HFFc6 (cell line): ENCODE data around the gene PIH1D1. TPM values are rescaled to one million over a fixed set of nuclear protein-coding genes. Genes with fewer than 3 reads are reported as not detected.

Experiments used
- DNase-seq: peaks from one replicate; pipeline ENCODE4 v3.0.0-alpha.2; 2018
- H3K27ac Mint-ChIP-seq: 2 replicates; pipeline ENCODE4 v1.8.0; 2020; ENCODE audit warnings: mild to moderate bottlenecking, mixed read lengths
- H3K27me3 Mint-ChIP-seq: 2 replicates; pipeline ENCODE4 v1.8.0; 2021; ENCODE audit warnings: mild to moderate bottlenecking, moderate library complexity, mixed read lengths; ENCODE audit not compliant: insufficient read depth
- H3K36me3 Mint-ChIP-seq: 2 replicates; pipeline ENCODE4 v1.8.0; 2021; ENCODE audit warnings: low read depth, mixed read lengths
- H3K4me1 Mint-ChIP-seq: 2 replicates; pipeline ENCODE4 v1.8.0; 2020; ENCODE audit warnings: low read depth, mixed read lengths
- H3K4me3 Mint-ChIP-seq: 2 replicates; pipeline ENCODE4 v1.8.0; 2020; ENCODE audit warnings: mild to moderate bottlenecking, moderate library complexity, mixed read lengths
- H3K9me3 Mint-ChIP-seq: 2 replicates; pipeline ENCODE4 v1.8.0; 2020; ENCODE audit warnings: mild to moderate bottlenecking, mixed read lengths
- total RNA-seq, 6 experiments: library from RNA; stranded (reverse); fragmentation: NEBNext Ultra II Directional; extraction: Animal tissue kit (Norgen Biotek cat#: 25700); gene quantifications; 2 replicates in 1 of 6; 3 replicates in 5 of 6; pipeline ENCODE4 v1.2.3, GENCODE V29; 2021
- TF ChIP-seq, protein P1 (sequence below): fragments of 200-600 bp; sonication (generic); IDR thresholded peaks from 2 replicates; pipeline ENCODE4 v1.5.0; 2021; ENCODE audit warnings: antibody characterized with exemption, mild to moderate bottlenecking

PIH1D1 gene
- total RNA-seq, 6 experiments from 2014 or later = 55.8 to 65.6 (median 57.5) TPM

DNA sequence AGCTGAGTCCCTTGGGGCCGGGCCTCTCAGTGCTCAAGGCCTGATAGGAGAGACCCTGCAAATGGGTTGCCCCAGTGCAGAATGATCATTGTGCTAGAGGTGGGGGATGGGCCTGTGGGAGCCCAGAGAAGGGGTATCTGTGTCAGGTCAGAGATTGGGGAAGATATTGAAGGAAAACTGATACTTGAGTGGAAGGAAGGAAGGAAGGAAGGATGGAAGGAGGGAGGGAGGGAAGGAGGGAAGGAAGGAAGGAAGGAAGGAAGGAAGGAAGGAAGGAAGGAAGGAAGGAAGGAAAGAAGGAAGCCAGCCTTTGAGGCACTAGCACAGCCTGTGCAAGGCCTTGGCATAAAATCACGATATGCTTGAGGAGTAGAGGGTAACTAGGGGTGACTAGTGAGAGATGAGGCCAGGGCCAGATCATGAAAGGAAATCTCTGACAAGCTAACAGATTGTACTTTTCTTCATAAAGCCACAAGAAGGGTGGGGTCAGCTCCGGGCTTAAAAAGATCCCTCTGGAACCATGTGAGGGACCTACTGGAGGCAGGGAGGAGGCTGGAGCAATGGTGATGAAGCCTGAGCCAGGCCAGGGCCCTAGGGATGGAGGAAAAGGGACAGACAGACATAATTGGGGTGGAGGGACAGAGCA lies 39.8 kb downstream of the PIH1D1 start:
- Mint-ChIP-seq H3K27ac (no peak overlapping the region), H3K36me3 (no peaks in the 10 kb centered on the region), H3K4me1 (0 out of 2 replicates have a peak, but pooled peaks cover 5% of the 10 kb centered on the region), H3K27me3 (peaks cover 39% of the 10 kb centered on the region), H3K9me3 (no peaks in the 10 kb centered on the region), H3K4me3 (no peak overlapping the region)
- DNase-seq = no peak
- TF ChIP-seq, protein P1, sequence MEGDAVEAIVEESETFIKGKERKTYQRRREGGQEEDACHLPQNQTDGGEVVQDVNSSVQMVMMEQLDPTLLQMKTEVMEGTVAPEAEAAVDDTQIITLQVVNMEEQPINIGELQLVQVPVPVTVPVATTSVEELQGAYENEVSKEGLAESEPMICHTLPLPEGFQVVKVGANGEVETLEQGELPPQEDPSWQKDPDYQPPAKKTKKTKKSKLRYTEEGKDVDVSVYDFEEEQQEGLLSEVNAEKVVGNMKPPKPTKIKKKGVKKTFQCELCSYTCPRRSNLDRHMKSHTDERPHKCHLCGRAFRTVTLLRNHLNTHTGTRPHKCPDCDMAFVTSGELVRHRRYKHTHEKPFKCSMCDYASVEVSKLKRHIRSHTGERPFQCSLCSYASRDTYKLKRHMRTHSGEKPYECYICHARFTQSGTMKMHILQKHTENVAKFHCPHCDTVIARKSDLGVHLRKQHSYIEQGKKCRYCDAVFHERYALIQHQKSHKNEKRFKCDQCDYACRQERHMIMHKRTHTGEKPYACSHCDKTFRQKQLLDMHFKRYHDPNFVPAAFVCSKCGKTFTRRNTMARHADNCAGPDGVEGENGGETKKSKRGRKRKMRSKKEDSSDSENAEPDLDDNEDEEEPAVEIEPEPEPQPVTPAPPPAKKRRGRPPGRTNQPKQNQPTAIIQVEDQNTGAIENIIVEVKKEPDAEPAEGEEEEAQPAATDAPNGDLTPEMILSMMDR = no peak

DNA sequence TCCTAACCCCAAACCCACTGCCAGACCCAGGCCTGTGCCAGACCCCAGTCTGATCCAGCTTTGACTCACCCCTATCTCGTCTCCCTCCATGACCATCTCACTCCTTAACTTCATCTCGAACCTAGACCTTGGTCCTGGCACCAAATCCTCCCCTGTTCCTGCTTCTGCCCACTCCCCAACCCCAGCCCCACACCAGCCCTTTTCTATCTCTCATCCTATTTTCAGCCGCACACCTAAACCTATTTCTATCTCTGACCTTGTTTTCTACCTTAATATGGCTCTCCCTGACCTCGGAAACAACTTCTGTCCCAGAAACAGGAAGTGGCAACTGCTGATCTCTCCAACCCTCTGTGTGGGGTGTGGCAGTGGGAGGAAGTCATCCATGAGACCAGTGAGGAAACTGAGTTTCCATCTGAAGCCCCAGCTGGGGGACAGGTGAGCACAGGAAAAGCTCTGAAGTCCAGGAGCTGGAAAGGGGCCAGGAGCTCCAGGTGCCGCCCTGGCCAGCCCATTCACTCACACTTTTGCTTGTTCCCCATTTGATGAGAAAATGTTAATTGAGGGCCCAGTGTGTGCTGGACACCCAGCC lies 42.1 kb downstream of the PIH1D1 start:
- H3K27ac Mint-ChIP-seq = no peak overlapping the region
- 0 out of 2 replicates have a peak, but pooled peaks cover 5% of the 10 kb centered on the region for H3K4me1 Mint-ChIP-seq
- H3K4me3 Mint-ChIP-seq = no peak overlapping the region
- no peaks in the 10 kb centered on the region for H3K36me3 Mint-ChIP-seq
- DNase-seq = no peak
- TF ChIP-seq, protein P1 = no peak
- H3K9me3 Mint-ChIP-seq = no peaks in the 10 kb centered on the region
- H3K27me3 Mint-ChIP-seq = peaks cover 37% of the 10 kb centered on the region

DNA sequence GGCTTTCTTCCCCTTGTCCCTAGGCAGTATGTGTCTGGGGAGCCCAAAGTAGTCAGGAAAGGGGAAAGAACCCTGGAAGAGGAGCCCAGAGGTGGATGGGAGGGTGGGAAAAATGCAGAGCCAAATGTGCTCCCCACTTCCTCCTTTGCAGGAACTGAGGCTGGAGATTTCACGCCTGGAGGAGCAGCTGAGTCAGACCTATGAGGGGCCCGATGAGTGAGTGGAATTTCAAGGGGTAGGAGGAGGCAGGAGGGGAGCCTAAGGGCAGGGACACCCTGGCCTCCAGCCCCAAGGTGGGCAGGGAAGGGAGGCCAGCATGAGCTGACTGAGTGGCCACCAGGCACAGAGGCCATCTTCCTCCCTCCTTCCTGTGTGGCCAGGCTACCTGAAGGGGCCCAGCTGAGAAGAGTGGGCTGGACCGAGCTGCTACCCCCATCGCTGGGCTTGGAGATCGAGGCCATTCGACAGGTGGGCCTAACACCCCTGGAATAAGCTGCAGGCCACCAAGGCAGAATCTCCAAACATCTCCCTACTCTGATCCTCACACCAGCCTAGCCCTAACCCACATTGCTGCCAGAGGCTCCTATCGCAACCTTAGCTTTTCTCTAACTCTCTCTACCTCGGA lies 42.7 kb downstream of the PIH1D1 start:
- no peak for DNase-seq
- TF ChIP-seq, protein P1 = no peak
- no peaks in the 10 kb centered on the region for H3K36me3 Mint-ChIP-seq
- no peak overlapping the region for H3K27ac Mint-ChIP-seq
- H3K9me3 Mint-ChIP-seq = no peaks in the 10 kb centered on the region
- no peak overlapping the region for H3K4me3 Mint-ChIP-seq
- H3K27me3 Mint-ChIP-seq = peaks cover 38% of the 10 kb centered on the region
- H3K4me1 Mint-ChIP-seq = 0 out of 2 replicates have a peak, but pooled peaks cover 5% of the 10 kb centered on the region

DNA sequence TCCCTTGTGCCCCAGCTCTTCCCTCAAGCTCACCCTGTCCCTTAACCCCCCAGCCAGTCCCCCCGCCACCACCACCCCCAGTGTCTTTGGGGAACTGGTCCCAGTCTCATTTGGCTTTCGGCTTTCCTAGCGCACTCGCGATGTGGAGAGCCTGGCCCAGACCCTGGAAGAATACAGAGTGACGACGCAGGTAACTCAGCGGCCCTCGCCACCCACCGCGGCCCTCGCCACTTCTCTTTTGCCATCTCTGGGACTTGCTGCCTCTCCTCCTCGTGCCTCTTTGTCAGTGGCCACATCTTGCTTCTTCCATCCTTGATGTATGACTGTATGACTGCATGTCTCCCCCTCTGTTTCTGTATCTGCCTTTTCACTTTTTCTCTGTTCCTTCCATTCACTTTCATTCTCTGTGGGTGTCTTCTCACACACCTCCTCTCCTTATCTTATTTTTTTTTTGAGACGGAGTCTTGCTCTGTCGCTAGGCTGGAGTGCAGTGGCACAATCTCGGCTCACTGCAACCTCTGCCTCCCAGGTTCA lies 44.1 kb downstream of the PIH1D1 start:
- H3K27me3 Mint-ChIP-seq = peaks cover 39% of the 10 kb centered on the region
- no peak overlapping the region for H3K27ac Mint-ChIP-seq
- no peaks in the 10 kb centered on the region for H3K36me3 Mint-ChIP-seq
- no peak for DNase-seq
- H3K9me3 Mint-ChIP-seq = no peaks in the 10 kb centered on the region
- TF ChIP-seq, protein P1 = no peak
- no peak overlapping the region for H3K4me3 Mint-ChIP-seq
- 0 out of 2 replicates have a peak, but pooled peaks cover 5% of the 10 kb centered on the region for H3K4me1 Mint-ChIP-seq

DNA sequence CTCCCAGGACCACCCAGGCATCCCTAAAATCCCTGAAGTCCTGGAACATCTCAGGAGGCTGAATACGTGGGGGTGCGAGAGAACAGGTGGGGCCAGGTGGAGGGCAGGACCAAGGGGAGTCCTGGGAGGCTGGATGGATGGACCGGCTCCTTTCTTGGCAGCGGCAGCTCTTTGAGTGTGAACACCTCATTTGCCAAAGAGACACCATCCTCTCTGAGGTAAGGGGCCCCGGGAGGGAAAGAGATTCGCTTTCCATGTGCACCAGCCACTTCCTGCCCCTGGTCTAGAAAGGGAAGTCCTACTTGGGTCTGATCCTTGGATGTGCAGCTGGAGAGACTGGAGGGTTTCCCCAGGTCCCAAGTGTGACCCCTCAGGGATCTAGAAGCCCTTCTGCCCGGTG lies 44.5 kb downstream of the PIH1D1 start:
- Mint-ChIP-seq H3K27me3 (peaks cover 38% of the 10 kb centered on the region), H3K4me1 (0 out of 2 replicates have a peak, but pooled peaks cover 5% of the 10 kb centered on the region)
- DNase-seq = no peak

More for the DNA sequence above, 44.5 kb downstream of the PIH1D1 start:
- no peak overlapping the region for H3K4me3 Mint-ChIP-seq
- H3K27ac Mint-ChIP-seq = no peak overlapping the region
- no peaks in the 10 kb centered on the region for H3K9me3 Mint-ChIP-seq
- TF ChIP-seq, protein P1 = no peak
- H3K36me3 Mint-ChIP-seq = no peaks in the 10 kb centered on the region
